Mucosa of stomach (tissue), 1 donor: Measurements from ENCODE around the gene DBN1.

ENCODE experiments used
- H3K27me3 ChIP-seq: one replicate; pipeline ENCODE4 v1.7.0; 2013; ENCODE audit warnings: mild to moderate bottlenecking, low read length; ENCODE audit not compliant: control insufficient read depth, insufficient read depth
- H3K36me3 ChIP-seq: one replicate; pipeline ENCODE4 v1.7.0; 2013; ENCODE audit warnings: low read length; ENCODE audit not compliant: control insufficient read depth, insufficient read depth
- H3K4me1 ChIP-seq: one replicate; pipeline ENCODE4 v1.7.0; 2013; ENCODE audit warnings: mild to moderate bottlenecking, low read length; ENCODE audit not compliant: control insufficient read depth, insufficient read depth
- H3K4me3 ChIP-seq: one replicate; pipeline ENCODE4 v1.7.0; 2013; ENCODE audit warnings: low read length
- H3K9ac ChIP-seq: one replicate; pipeline ENCODE4 v1.7.0; 2013; ENCODE audit warnings: mild to moderate bottlenecking, low read length, moderate library complexity
- H3K9me3 ChIP-seq: one replicate; pipeline ENCODE4 v1.7.0; 2013; ENCODE audit warnings: mild to moderate bottlenecking, low read length, moderate library complexity; ENCODE audit not compliant: control insufficient read depth
- donor health status: Pancreatic carcinoma.

Gene DBN1

DNA sequence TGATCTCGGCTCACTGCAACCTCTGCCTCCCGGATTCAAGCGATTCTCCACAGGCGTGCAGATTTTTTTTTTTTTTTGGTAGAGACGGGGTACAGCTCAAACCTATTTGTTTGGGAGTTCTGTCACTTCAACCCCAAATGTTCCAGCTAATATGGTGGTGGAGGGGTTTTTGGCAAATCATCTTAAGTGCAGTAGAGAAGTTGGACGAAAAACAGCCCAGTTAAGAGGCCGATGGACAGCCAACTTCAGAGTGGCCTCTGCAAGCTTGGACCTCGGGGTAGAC lies 27.6 kb downstream of the DBN1 start:
- H3K9me3 ChIP-seq, result no peaks in the 10 kb centered on the region
- H3K4me1 ChIP-seq, result peaks cover 15% of the 10 kb centered on the region
- peak overlapping the region; percentile 29 for H3K9ac ChIP-seq
- no peaks in the 10 kb centered on the region for H3K36me3 ChIP-seq
- peaks cover 26% of the 10 kb centered on the region for H3K27me3 ChIP-seq
- no peak overlapping the region for H3K4me3 ChIP-seq

DNA sequence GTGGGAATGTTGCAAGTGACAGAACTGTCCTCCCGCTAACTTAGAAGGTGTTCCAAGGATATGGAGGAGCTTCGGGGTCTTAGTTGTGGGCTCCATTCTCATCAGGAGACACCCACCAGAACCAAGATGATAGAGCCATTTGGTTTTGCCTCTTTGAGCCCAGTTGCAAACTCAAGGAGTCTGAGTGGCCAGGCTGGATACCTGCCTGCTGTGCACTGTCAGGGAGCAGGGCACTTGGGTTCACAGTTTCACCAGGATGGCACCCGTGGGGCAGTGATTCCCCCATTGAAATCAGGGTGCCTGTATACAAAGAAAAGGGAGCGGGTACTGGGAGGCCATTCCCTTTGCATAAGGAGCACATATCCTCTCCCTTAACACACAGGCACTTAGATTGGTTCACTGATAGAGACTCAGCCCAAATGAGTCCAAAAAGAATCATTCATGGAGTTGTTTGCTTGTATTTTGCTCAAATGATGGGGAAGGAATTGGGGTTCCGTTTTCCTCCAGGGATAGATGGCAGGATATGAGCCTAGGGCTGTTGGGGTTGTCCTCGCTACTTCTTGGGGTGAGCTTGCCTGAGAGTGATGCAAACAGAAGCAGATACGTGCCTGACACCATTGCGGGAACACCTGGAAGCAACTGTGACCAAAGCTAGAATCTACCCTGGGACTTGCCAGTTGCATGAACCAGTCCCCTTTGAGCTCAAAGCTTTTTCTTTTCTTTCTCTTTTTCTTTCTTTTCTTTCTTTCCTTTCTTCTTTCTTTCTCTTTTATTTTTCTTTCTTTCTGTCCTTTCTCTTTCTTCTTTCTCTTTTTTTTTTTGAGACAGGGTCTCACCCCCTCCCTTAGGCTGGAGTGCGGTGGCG lies 28.1 kb downstream of the DBN1 start:
- Histone ChIP-seq H3K9ac (no peak overlapping the region), H3K36me3 (no peaks in the 10 kb centered on the region), H3K4me1 (peaks cover 15% of the 10 kb centered on the region), H3K9me3 (no peaks in the 10 kb centered on the region), H3K27me3 (peaks cover 26% of the 10 kb centered on the region), H3K4me3 (no peak overlapping the region)

GRCh38 chr5:177444106-177445051 lies 29.1 kb downstream of the DBN1 start:
- H3K9me3 ChIP-seq, result no peaks in the 10 kb centered on the region
- H3K27me3 ChIP-seq, result peaks cover 20% of the 10 kb centered on the region
- peaks cover 15% of the 10 kb centered on the region for H3K4me1 ChIP-seq
- no peak overlapping the region for H3K4me3 ChIP-seq
- no peaks in the 10 kb centered on the region for H3K36me3 ChIP-seq
- H3K9ac ChIP-seq, result no peak overlapping the region

GRCh38 chr5:177443144-177443983 lies 30.1 kb downstream of the DBN1 start:
- Histone ChIP-seq H3K4me1 (peaks cover 15% of the 10 kb centered on the region), H3K36me3 (no peaks in the 10 kb centered on the region), H3K27me3 (peaks cover 15% of the 10 kb centered on the region), H3K9me3 (no peaks in the 10 kb centered on the region), H3K9ac (no peak overlapping the region), H3K4me3 (no peak overlapping the region)

DNA sequence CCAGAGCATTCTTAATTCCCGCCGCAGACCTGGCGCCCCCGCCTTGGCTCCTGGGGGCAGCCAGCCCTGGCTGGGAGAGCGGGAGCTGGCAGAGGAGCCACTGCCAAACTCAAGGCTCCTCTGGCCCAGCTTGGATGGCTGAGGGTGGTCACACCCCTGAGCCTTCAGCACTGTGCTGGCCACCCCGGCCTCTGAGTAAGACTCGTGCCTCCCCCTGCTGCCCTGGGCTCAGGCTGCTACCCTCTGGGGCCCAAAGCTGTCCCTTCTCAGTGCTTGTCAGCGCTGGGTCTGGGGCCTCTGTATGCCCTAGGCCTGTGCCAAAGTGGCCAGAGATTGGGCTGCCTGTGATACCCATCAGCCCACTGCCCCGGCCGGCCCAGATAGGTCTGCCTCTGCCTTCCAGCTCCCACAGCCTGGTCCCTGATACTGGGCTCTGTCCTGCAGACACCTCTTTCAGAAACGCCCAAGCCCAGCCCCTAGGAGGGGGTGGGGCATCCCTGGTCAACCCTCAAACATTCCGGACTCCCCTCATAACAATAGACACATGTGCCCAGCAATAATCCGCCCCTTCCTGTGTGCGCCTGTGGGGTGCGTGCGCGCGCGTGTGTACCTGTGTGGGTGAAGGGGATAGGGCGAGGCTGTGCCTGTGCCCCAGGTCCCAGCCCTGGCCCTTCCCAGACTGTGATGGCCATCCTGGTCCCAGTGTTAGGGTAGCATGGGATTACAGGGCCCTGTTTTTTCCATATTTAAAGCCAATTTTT lies 31.2 kb downstream of the DBN1 start:
- no peaks in the 10 kb centered on the region for H3K9me3 ChIP-seq
- no peaks in the 10 kb centered on the region for H3K36me3 ChIP-seq
- H3K4me3 ChIP-seq, result no peak overlapping the region
- H3K27me3 ChIP-seq, result peaks cover 6% of the 10 kb centered on the region
- H3K4me1 ChIP-seq, result peaks cover 6% of the 10 kb centered on the region
- no peak overlapping the region for H3K9ac ChIP-seq

GRCh38 chr5:177440990-177441780 lies 32.2 kb downstream of the DBN1 start:
- Histone ChIP-seq H3K36me3 (no peaks in the 10 kb centered on the region), H3K4me1 (peaks cover 4% of the 10 kb centered on the region), H3K9ac (no peak overlapping the region), H3K4me3 (no peak overlapping the region), H3K9me3 (no peaks in the 10 kb centered on the region), H3K27me3 (peaks cover 2% of the 10 kb centered on the region)

DNA sequence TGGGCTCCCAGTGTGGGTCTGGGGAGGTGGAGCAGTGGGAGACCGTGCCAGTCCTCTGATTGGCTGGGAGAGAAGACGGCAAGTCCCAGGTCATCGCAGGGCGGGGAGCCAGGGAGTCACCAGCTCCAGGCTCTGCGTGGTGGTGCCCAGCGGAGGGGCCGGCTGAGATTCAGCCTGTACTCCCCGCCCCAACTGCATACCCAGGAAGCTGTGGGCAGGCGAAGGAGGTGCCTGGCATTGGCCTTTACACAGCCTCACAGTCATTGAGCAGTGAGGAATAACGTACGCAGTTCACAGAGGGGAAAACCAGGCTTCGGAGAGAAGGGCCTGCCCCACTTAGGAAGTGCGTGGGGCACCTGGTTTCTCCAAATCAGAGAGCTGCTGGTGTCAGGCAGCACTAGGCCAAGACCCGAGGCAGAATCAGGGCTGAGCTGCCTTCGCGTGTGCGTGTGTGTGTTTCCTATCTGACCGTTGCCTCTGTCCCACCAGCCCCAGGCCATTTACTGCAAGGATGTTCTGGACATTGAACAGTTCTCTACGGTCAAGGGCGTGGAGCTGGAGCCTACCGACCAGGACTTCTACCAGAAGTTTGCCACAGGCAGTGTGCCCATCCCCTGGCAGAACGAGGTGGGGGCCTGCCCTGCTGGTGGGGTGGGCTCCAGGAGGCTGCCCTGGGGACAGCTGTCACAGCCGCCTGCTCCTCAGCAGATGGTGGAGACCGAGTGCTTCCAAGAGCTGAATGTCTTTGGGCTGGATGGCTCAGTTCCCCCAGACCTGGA lies 33.0 kb downstream of the DBN1 start:
- Histone ChIP-seq H3K4me1 (no peaks in the 10 kb centered on the region), H3K27me3 (no peaks in the 10 kb centered on the region), H3K4me3 (no peak overlapping the region), H3K9me3 (no peaks in the 10 kb centered on the region), H3K9ac (no peak overlapping the region), H3K36me3 (no peaks in the 10 kb centered on the region)

DNA sequence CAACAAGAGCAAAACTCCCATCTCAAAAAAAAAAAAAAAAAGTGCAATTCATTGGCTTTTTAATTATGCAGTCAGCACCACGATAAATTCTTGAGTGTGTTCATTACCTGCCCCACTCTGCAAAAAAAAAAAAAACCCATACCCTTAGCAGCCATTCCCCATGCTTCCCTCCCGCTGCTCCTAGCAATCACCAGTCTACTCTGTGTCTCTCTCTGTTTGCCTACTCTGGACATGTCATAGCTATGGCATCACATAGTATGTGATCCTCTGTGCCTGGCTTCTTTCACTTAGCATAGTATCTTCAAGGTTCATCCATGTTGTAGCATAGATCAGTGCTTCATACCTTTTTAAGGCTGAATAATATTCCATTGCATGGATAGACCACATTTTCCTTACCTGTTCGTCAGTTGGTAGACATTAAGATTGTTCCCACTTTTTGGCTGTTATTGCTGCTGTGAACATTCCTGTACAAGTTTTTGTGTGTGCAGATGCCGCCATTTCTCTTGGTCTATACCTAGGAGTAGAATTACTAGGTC lies 33.8 kb downstream of the DBN1 start:
- H3K27me3 ChIP-seq, result no peaks in the 10 kb centered on the region
- no peak overlapping the region for H3K9ac ChIP-seq
- no peaks in the 10 kb centered on the region for H3K9me3 ChIP-seq
- no peak overlapping the region for H3K4me3 ChIP-seq
- H3K36me3 ChIP-seq, result peaks cover 7% of the 10 kb centered on the region
- no peaks in the 10 kb centered on the region for H3K4me1 ChIP-seq

- peaks cover 16% of the 10 kb centered on the region for H3K36me3 ChIP-seq
- H3K27me3 ChIP-seq, result no peaks in the 10 kb centered on the region
- H3K4me1 ChIP-seq, result no peaks in the 10 kb centered on the region
- no peaks in the 10 kb centered on the region for H3K9me3 ChIP-seq
- no peak overlapping the region for H3K4me3 ChIP-seq
- no peak overlapping the region for H3K9ac ChIP-seq
Measured at GRCh38 chr5:177438468-177438867, 35.0 kb downstream of the DBN1 start.

DNA sequence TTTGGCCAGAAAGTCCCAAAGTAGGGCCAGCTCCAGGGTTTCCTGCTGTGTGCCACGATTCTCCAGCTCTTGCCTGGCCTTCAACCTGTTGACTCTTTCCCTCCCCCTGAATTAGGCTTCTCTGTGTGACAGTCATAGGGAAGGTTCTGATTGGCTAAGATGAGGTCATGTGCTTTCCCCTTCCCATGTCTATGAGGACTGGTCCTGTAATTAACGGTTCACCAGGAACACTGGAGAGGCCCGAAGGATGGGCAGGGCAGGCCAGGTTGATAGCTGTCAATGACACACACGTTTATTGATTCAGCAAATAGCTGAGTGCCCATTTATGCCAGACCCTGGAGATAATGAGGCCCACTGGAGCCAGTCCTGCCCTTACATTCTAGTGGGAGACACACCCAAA lies 35.8 kb downstream of the DBN1 start:
- no peaks in the 10 kb centered on the region for H3K9me3 ChIP-seq
- H3K27me3 ChIP-seq, result no peaks in the 10 kb centered on the region
- H3K9ac ChIP-seq, result no peak overlapping the region
- no peaks in the 10 kb centered on the region for H3K4me1 ChIP-seq
- H3K4me3 ChIP-seq, result no peak overlapping the region
- H3K36me3 ChIP-seq, result peaks cover 16% of the 10 kb centered on the region
